GM18951 (cell line): ENCODE data around the gene STX18.

Source experiments
- POLR2A ChIP-seq: IDR thresholded peaks from 4 replicates; pipeline ENCODE4 v1.6.1; 2011; ENCODE audit warnings: mild to moderate bottlenecking; ENCODE audit not compliant: insufficient read length, insufficient read depth; ENCODE audit errors: extremely low read depth
- in situ Hi-C: fragments of 300-500 bp; cut with MboI; formaldehyde crosslinking; loops from one replicate; pipeline ENCODE4 v1.12.0; 2022; ENCODE audit warnings: low sequenced_read_pairs, mixed read lengths, inconsistent platforms; ENCODE audit not compliant: unreplicated experiment

STX18 gene

DNA sequence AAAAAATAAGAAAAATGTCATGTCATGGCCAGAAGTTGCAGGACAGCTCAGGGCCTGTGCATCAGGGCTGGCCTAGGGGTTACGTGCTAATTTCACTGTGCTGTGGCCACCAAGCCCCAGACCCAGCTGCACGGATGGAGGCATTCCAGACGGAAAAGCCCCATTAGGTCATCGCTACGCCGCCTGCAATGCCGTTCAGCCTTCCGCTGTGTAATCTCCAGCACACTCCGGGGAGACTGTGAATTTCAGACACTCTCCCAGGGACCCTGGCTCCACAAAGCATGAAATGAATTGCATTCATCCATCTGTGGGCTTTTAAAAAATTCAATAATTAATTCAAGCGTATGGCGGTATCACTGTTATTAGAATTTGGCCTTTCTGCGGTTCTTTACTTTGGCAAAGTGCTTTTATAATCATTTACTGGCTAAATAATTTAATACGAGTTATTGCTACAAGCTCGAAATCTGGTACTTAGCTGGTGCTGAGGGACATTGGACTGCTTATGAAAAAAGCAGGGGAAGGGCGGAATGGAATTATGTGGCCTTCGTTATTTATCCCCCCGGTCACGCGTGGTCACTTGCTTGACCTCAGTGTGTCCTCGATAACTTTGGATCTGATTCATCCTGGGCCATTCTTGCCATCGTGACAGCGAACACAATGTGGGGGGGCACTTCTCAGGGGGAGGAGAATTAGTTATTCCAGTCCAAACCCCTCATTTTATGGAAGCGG lies 164.0 kb downstream of the STX18 start:
- TF ChIP-seq POLR2A: no peak
- in situ Hi-C loops: no loop called here

DNA sequence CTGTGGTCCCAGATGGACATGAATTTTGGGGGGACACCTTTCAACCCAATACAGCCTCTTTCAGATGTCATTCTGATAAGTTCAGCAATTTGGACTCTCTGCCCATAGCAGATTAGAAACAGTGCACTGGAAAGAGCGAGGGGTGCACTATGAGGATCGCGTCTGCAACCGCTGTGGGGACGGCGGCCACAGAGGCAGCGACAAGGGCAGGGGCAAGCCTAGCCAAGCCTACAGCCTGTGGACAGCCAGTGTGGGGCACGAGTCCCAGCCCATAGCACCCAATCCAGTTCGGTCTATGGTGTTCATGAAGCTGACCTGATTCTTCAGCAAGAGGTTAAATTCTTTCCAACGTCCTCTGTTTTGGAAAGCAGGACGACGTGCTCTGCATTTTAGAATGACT lies 164.7 kb downstream of the STX18 start:
- TF ChIP-seq POLR2A: no peak
- in situ Hi-C loops: no loop called here

DNA sequence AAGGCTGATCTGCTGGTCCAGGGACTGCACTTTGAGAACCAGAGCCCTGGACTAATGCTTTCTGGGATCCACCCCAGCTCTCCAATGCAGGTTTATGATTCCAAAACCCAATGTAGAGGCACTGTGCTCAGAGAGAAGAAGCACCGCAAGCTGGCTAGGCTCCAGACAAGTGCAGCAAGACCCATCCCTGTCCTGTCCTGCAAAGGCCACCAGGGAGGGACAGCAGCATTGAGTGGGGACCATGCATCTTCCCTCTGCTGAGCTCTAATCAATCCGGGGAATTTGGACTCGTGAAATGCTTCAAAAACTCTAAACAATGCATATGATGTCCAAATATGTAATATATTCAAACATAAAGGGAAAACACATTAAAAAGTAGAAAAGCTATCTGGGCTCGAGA lies 165.8 kb downstream of the STX18 start:
- in situ Hi-C loops: no loop called here
- TF ChIP-seq POLR2A: no peak

DNA sequence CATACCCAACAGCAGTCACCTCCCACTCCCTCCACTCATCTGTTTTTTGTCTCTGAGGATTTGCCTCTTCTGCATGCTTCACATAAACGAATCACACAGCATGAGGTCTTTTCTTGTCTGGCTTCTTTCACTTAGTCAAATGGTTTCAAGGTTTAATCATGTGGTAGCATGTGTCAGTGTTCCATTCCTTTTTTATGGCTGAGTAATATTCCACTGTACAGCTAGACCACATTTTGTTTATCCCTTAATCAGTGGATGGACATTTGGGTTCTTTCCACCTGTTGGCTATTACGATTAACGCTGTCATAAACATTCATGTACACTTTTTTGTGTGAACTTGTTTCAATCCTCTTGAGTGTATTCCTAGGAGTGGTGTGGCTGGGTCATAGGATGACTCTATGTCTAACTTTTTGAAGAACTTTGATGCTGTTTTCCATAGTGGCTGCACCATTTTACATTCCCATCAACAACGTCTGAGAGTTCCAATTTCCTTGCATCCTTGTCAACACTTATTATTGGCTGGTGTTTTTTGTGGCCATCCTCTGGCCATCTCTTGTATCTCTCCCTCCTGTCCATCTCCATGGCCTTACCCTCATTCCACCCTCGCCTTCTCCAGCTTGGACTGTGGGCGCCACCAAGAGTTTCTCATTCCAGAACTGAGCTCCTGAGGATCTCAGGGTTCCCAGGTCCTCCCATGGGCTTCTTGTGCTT lies 167.3 kb downstream of the STX18 start:
- in situ Hi-C loops: no loop called here
- no peak for TF ChIP-seq POLR2A
